HUDEP-2 (cell line): ENCODE measurements around the gene MALRD1.
"Not testable (repeated sequence)": the region's sequence is repeated elsewhere in the genome, so short reads cannot be mapped to it uniquely, and the experiment has no call there.

Experiments
- DNase-seq, 76 experiments: peaks; one replicate each; lab custom pipeline; 2025; ENCODE audit not compliant: unreplicated experiment in 76 of 76; lab: John Stamatoyannopoulos, UW

MALRD1 gene

GRCh38 chr10:19745672-19746071 lies 697.1 kb downstream of the MALRD1 start:
- DNase-seq: no peak

DNA sequence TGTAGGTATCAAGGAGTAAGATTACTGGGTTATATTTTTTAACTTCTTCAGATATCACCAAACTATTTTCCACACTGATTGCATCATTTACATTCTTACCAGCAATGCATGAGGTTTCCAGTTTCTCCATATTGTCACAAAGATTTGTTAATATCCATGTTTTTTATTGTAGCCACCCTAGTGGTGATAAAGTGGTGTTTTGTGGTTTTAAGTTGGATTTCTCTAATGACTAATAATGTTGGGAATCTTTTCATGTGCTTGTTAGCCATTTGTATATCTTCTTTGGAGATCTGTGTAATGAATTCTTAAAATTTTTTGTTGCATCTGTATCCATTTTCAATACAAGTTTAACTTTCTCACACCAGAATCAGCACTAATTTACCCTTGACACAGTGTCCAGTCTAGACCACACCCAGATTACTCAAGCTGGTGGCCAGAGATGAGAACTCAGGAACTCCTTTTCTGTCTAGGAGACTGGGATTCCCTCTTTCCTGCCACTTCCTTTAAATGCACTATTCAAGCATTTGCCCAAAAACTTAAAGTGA lies 700.7 kb downstream of the MALRD1 start:
- DNase-seq: no peak

- DNase-seq: no peak
These were observed 702.4 kb downstream of the MALRD1 start for GRCh38 chr10:19750972-19751371.

- no peak for DNase-seq
These were observed 708.3 kb downstream of the MALRD1 start for GRCh38 chr10:19756919-19757318.

GRCh38 chr10:19762026-19762425 lies 713.4 kb downstream of the MALRD1 start:
- no peak for DNase-seq

DNA sequence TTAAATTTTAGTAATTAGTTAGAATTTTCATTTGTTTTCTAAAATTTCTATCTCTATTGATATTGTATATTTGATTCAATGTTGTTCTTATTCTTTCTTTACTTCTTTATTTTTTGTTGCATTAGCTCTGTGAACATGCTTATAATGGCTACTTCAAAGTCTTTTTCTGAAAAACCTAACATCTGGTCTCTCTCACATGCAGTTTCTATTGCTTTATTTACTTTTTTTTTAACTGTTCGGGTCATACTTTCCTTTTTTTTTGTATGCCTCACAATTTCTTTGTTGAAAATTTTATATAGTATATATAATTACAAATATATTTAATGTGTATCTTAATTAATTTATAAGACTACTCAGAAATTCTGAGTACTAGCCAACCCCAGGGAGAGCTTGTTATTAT lies 715.5 kb downstream of the MALRD1 start:
- DNase-seq: no peak

DNA sequence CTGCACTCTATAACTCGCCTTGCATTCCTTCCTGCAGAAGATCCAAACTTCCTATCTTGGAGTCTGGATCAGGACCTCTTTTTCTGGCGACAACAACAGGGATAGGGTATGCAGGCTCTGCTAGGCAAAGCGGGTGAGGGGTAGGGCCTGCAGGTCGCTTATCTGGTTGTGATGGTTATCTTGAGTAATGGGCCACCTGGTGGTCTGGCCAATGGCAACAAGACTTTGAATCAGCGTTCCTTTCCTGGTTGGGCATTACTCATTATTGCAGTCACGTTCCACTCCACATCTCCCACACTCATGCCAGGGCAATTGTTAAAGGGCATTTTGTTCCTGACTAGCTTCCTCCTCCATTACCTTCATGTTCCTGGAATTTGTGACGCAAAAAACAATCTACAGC lies 719.3 kb downstream of the MALRD1 start:
- no peak for DNase-seq

DNA sequence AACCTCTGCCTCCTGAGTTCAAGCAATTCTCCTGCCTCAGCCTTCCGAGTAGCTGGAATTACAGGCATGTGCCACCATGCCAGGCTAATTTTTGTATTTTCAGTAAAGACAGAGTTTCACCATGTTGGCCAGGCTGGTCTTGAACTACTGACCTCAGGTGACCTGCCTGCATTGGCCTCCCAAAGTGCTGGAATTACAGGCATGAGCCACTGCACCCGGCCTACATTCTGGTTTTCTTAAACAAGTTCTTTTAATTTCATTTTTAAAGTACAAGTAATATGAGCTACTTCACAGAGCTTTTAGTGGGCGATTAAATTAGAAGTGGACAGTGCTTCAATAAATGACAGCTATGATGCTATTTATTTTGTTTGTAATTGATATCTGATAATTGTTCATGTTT lies 721.2 kb downstream of the MALRD1 start:
- DNase-seq: not testable (repeated sequence)

DNA sequence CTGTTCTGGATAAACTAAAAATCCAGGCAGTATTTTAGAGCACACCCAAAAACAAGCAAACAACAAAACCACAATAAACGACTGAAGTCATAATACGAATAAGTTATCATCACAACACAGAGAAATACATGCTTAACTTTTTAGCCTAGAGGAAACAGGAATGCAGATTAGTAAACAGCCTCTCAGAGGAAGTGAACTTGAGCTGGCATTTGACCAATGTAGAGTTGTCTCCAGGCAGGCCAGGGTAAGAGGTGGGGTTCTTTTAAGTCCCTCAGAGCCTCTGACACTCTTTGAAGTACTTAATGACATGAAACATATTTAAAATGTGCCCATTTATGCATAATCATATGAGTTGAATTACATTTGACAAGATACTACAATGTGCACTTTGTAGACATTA lies 724.4 kb downstream of the MALRD1 start:
- DNase-seq: no peak

DNA sequence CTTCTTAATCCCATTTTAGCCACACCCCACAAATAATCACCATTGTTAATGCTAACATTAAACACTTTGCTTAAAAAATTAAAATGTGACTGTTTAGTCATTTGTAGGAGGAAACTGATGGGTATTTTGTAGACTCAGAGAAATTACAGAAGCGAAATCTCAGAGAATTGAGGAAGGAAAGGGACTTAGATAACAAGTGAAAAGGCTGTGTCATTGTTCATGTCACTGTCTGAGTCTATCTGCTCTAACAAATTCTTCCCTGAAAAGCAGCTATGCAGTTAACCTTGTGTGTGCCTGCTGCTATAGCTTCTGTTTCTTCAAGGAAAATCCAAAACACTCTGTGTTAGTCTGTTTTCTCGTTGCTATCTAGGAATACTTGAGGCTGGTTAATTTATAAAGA lies 726.7 kb downstream of the MALRD1 start:
- no peak for DNase-seq

DNA sequence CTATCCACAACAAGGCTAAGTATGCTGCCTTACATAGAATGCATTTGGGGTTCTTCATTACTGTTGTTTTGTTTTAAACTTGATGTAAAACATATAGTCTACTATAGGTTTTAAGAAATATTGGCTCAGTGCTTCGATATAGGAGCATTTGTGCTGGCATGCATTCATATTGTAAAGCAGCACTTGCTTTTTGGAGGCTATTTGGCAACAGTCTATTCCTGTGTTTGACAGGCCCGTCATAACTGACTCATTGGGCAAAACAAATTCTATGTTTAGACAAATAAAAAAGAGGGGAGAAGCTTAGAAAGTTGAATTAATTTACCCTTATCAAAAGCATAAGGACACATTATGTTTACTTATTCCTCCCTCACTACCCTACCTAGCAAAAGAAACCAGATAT lies 729.2 kb downstream of the MALRD1 start:
- no peak for DNase-seq

DNA sequence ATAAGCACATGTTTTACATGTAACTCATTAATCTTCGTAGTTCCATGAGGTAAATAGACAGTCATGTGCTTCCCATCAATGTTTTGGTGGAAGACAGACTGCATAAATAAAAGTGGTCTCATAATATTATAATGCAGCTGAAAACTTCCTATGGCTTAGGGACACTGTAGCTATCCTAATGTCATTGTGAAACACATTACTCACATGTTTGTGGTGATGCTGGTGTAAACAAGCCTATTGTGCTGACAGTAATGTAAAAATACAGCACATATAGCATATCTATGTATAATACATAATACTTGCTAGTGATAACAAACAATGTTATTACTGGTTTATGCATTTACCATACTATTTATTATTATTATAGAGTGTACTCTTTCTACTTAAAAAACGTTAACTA lies 730.4 kb downstream of the MALRD1 start:
- no peak for DNase-seq

DNA sequence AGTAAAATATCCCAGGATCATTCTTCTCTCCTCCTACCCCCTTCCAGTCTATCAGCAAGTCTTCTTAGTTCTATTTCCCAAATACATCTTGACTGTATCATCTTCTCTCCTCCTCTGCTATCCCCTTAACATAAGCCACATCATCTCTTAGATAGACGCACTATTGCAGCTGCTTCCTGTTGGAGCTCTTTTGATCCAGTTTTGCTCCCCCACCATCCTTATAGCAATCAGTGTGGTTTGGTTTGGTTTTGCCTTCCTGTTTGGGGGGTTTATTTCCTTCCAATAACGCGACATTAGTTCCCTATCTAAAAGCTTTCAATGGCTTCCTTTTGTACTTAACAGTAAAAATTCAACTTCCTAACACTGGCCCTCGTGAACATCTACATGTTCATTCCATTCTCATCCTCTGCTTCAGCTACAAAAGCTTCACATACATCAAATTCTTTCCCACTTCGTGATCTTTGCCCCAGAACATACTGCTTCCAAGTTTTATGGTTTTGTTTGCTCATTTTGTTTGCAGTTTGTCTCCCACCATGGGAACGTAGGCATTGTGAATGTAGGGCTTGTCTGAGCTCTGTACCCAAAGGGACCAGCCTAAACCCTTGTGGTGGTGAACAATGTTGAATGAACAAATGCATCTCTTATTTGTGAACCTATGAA lies 734.0 kb downstream of the MALRD1 start:
- no peak for DNase-seq

DNA sequence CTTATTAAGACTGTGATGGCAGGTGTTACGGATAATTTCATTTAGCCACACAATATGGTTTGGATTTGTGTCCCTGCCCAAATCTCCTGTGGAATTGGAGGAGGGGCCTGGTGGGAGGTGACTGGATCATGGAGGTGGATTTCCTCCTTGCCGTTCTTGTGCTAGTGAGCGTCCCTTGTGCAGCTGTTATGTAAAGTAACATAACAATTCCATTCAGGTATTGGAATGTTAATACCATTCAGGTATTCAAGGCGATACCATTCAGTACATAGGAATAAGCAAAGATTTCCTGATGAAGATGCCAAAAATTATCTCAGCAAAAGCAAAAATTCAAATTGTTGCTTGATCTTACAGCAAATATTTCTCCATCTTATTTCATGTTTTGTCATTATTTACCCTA lies 735.1 kb downstream of the MALRD1 start:
- DNase-seq: no peak
